H1 (cell line): ENCODE data around the gene SUPT4H1. TPM values are rescaled to one million over a fixed set of nuclear protein-coding genes. Genes with fewer than 3 reads are reported as not detected.

Experiments used
- CEBPB ChIP-seq: IDR thresholded peaks from 2 replicates; pipeline ENCODE4 v1.6.1; 2012; ENCODE audit warnings: low read depth, low read length
- GTF2F1 ChIP-seq: IDR thresholded peaks from 2 replicates; pipeline ENCODE4 v1.6.1; 2012; ENCODE audit warnings: low read depth, low read length, improper control_type of control experiment, borderline replicate concordance
- RFX5 ChIP-seq: IDR thresholded peaks from 2 replicates; pipeline ENCODE4 v1.6.1; 2011; ENCODE audit warnings: low read depth, low read length, improper control_type of control experiment, borderline replicate concordance
- polyA plus RNA-seq, 7 experiments: library from polyadenylated mRNA; depleted of rRNA in 3 of 7; stranded (reverse) in 5 of 7; unstranded in 2 of 7; fragments of >200 nt in 5 of 7; fragments of 200-250 nt in 2 of 7; gene quantifications; 1 replicate in 5 of 7; 2 replicates in 1 of 7; 4 replicates in 1 of 7; pipeline versions ENCODE4 v1.2.1 to v1.2.3, GENCODE V29; 2011 to 2013; ENCODE audit warnings: missing spikeins in 2 of 7, mixed read lengths in 2 of 7
- total RNA-seq: library from RNA; stranded (reverse); fragmentation: NEBNext Ultra II Directional; extraction: Animal tissue kit (Norgen Biotek cat#: 25700); gene quantifications from 2 replicates; pipeline ENCODE4 v1.2.1, GENCODE V29; 2021

SUPT4H1 gene
- total and polyA plus RNA-seq, 2 of the 8 experiments (the other 6 are each of a cell fraction or from before 2014, with no cell fraction given): 112 to 143 TPM

GRCh38 chr17:58371300-58371950 is 19.4 kb upstream of the SUPT4H1 start (continued):
- TF ChIP-seq RFX5: no peak
- no peak for TF ChIP-seq GTF2F1
- no peak for TF ChIP-seq CEBPB
